Ovary (tissue), 9 donors: Measurements from ENCODE around the gene ARID1B. TPM values are rescaled to one million over a fixed set of nuclear protein-coding genes. Genes with fewer than 3 reads are reported as not detected.

ENCODE experiments used
- DNase-seq, 5 donors: peaks; one replicate each; pipeline ENCODE4 v3.0.0-alpha.2; 2019 to 2020
- H3K27ac ChIP-seq, 2 donors: fragments of 200-600 bp; one replicate each; pipeline versions ENCODE4 v1.5.1 to v1.8.0; 2019 to 2022
- H3K27me3 ChIP-seq: fragments of 200-600 bp; one replicate; pipeline ENCODE4 v1.8.0; 2022
- H3K36me3 ChIP-seq: fragments of 200-600 bp; sonication (generic); one replicate; pipeline ENCODE4 v1.5.1; 2019
- H3K4me1 ChIP-seq: one replicate; pipeline ENCODE4 v1.8.1; 2013; ENCODE audit warnings: mild to moderate bottlenecking, moderate library complexity; ENCODE audit not compliant: insufficient read depth
- H3K4me3 ChIP-seq: fragments of 200-600 bp; sonication (generic); one replicate; pipeline ENCODE4 v1.5.1; 2017
- H3K9me3 ChIP-seq, 2 donors: fragments of 200-600 bp in 1 of 2; sonication (generic) in 1 of 2; one replicate each; pipeline versions ENCODE4 v1.5.1 to v1.8.1; 2013 to 2019; ENCODE audit warnings: mild to moderate bottlenecking in 1 of 2, moderate library complexity in 1 of 2
- CTCF ChIP-seq, 3 donors: fragments of 450-650 bp in 2 of 3; fragments of 200-600 bp in 1 of 3; IDR thresholded peaks; one replicate each; pipeline versions ENCODE4 v1.5.1 to v1.8.0; 2016 to 2022; ENCODE audit warnings: antibody characterized with exemption in 3 of 3, mild to moderate bottlenecking in 1 of 3
- EP300 ChIP-seq: sonication (generic); formaldehyde crosslinking; IDR thresholded peaks from one replicate; pipeline ENCODE4 v1.6.1; 2017; ENCODE audit warnings: antibody characterized with exemption
- POLR2A ChIP-seq: fragments of 450-650 bp; IDR thresholded peaks from one replicate; pipeline ENCODE4 v1.6.1; 2017; ENCODE audit warnings: antibody characterized with exemption, mild to moderate bottlenecking, moderate library complexity
- WGBS, 3 donors: extraction: QIAGEN DNeasy Blood & Tissue Kit in 1 of 3; methylation state at CpG; one replicate each; pipeline versions ENCODE4 v1.1.5 to v1.1.7; 2013 to 2017; 5-methylcytosine and 5-hydroxymethylcytosine counted together
- intact Hi-C, 4 donors: fragments of 100-400 bp; cut with DNase I; formaldehyde crosslinking; loops; one replicate each; pipeline versions ENCODE4 v1.11.0 to v1.15.1; 2022 to 2023
- polyA plus RNA-seq, 2 donors: library from polyadenylated mRNA; stranded (reverse); fragments of 200-250 nt in 1 of 2; fragments of 350-450 nt in 1 of 2; fragmentation: Illumina TruSeq in 1 of 2; extraction: RNeasy Lipid Tissue Mini Kit (QIAGEN cat#74804) in 1 of 2; gene quantifications; one replicate each; pipeline ENCODE4 v1.2.3, GENCODE V29; 2013 to 2014
- total RNA-seq, 7 donors: library from RNA; depleted of rRNA in 2 of 7; stranded (reverse); fragments of >200 nt in 2 of 7; fragmentation: NEBNext Ultra II Directional in 3 of 7; extraction: Animal tissue kit (Norgen Biotek cat#: 25700) in 3 of 7; gene quantifications; one replicate each; pipeline versions ENCODE4 v1.1.0 to v1.2.4, GENCODE V29; 2016 to 2023
- donor health status: DM: no; HTN: no; CAD: no; lungs with moderate emphysema.
- donor health status: DM: no; HTN: no; CAD: no.
- donor health status: Bipolar disorder and iron deficiency.
- donor health status: DM: yes; HTN: yes; CAD: no.
- donor health status: DM: no; HTN: no; CAD: no.
- donor health status: DM: yes; HTN: yes; CAD: no.

Gene ARID1B
- total and polyA plus RNA-seq, 9 donors: 33.2 to 144 (median 105) TPM

GRCh38 chr6:157239671-157240058, 462.5 kb downstream of the ARID1B start:
- no peaks in the 10 kb centered on the region for H3K36me3 ChIP-seq
- no peaks in the 10 kb centered on the region for H3K9me3 ChIP-seq
- H3K4me3 ChIP-seq: peak overlapping the region; percentile 32
- no peak for TF ChIP-seq CTCF (IDR thresholded peaks at IDR 0.05)
- no peak for TF ChIP-seq EP300
- no peak for TF ChIP-seq POLR2A
- H3K27me3 ChIP-seq: no peaks in the 10 kb centered on the region
- H3K4me1 ChIP-seq: peaks cover 8% of the 10 kb centered on the region
- 21 to 39% (median 38%) methylated on average over 12 of the region's 12 CpGs for WGBS, 3 donors
- no peak for DNase-seq
- peak overlapping the region in 1 of 2 donors; percentile 80 for H3K27ac ChIP-seq
- intact Hi-C loops: loop anchor here in 2 of 4 donors (2.0 to 5.0 kb wide), 2 partner anchors 33 kb away; no protein-coding TSS in a partner anchor

GRCh38 chr6:157240059-157240959, 463.1 kb downstream of the ARID1B start:
- WGBS, 3 donors: 6 to 12% (median 6%) methylated on average over 28 of the region's 28 CpGs
- Histone ChIP-seq H3K27me3 (no peaks in the 10 kb centered on the region), H3K36me3 (no peaks in the 10 kb centered on the region), H3K27ac (peak overlapping the region in 1 of 2 donors; percentile 80), H3K9me3 (no peaks in the 10 kb centered on the region), H3K4me1 (peaks cover 5% of the 10 kb centered on the region), H3K4me3 (peak overlapping the region; percentile 32)
- no peak for TF ChIP-seq CTCF (IDR thresholded peaks at IDR 0.05)
- no peak for TF ChIP-seq POLR2A
- peak; percentile 49 for TF ChIP-seq EP300
- intact Hi-C loops: loop anchor here in 1 of 4 donors (2.0 kb wide), 1 partner anchor 32 kb away; no protein-coding TSS in a partner anchor
- DNase-seq: peak; percentile 56 to 88 (median 75)

- 73 to 86% (median 80%) methylated on average over 10 of the region's 10 CpGs for WGBS, 3 donors
- intact Hi-C loops: loop anchor here in 1 of 4 donors (2.0 kb wide), 1 partner anchor 32 kb away; no protein-coding TSS in a partner anchor
- Histone ChIP-seq H3K4me1 (peaks cover 3% of the 10 kb centered on the region), H3K27ac (peak overlapping the region in 1 of 2 donors; percentile 80), H3K36me3 (no peaks in the 10 kb centered on the region), H3K9me3 (no peaks in the 10 kb centered on the region), H3K27me3 (no peaks in the 10 kb centered on the region), H3K4me3 (no peak overlapping the region)
- DNase-seq: peak in 1 of 5 donors; percentile 60
- TF ChIP-seq POLR2A (no peak), EP300 (no peak), CTCF (IDR thresholded peaks at IDR 0.05) (no peak)
These were observed 463.8 kb downstream of the ARID1B start for GRCh38 chr6:157240960-157241311.

GRCh38 chr6:157242791-157243190, 465.6 kb downstream of the ARID1B start:
- no peak overlapping the region for H3K4me3 ChIP-seq
- no peaks in the 10 kb centered on the region for H3K9me3 ChIP-seq
- no peak overlapping the region for H3K27ac ChIP-seq
- H3K36me3 ChIP-seq: no peaks in the 10 kb centered on the region
- WGBS, 3 donors: 92 to 97% (median 96%) methylated on average over 6 of the region's 6 CpGs
- intact Hi-C loops: no loop called here
- no peaks in the 10 kb centered on the region for H3K27me3 ChIP-seq
- peak in 2 of 5 donors; percentile 14 to 24 for DNase-seq
- TF ChIP-seq EP300 (no peak), POLR2A (no peak), CTCF (IDR thresholded peaks at IDR 0.05) (no peak)
- peaks cover 2% of the 10 kb centered on the region for H3K4me1 ChIP-seq
